Calu3 (cell line): ENCODE results near the gene MFAP4. TPM values are rescaled to one million over a fixed set of nuclear protein-coding genes. Genes with fewer than 3 reads are reported as not detected.

ENCODE experiments used
- BruUV-seq: library from RNA; stranded (reverse); fragments of 400-500 nt; replicated peaks from 2 replicates; lab custom pipeline; 2021; lab: Mats Ljungman, UMichigan
- CTCF ChIA-PET: fragments of 300-600 bp; sonication (Branson Sonifier 250); formaldehyde crosslinking; loops from one replicate; lab custom pipeline; 2022; ENCODE audit warnings: antibody characterized with exemption; lab: Charles Lee
- DNase-seq: peaks from one replicate; pipeline ENCODE4 v3.0.0; 2022
- H3K27ac Mint-ChIP-seq: one replicate; pipeline ENCODE4 v1.8.0; 2022; ENCODE audit warnings: mixed read lengths; ENCODE audit not compliant: unreplicated experiment
- H3K27me3 Mint-ChIP-seq: one replicate; pipeline ENCODE4 v1.8.0; 2022; ENCODE audit warnings: mixed read lengths; ENCODE audit not compliant: unreplicated experiment
- H3K36me3 Mint-ChIP-seq: one replicate; pipeline ENCODE4 v1.8.0; 2022; ENCODE audit warnings: mild to moderate bottlenecking, moderate library complexity, mixed read lengths; ENCODE audit not compliant: insufficient read depth, unreplicated experiment
- H3K4me1 Mint-ChIP-seq: one replicate; pipeline ENCODE4 v1.8.0; 2022; ENCODE audit warnings: mild to moderate bottlenecking, low read depth, mixed read lengths; ENCODE audit not compliant: unreplicated experiment
- H3K4me3 Mint-ChIP-seq: one replicate; pipeline ENCODE4 v1.8.0; 2022; ENCODE audit warnings: mild to moderate bottlenecking, low read depth, moderate library complexity, mixed read lengths; ENCODE audit not compliant: unreplicated experiment
- H3K9me3 Mint-ChIP-seq: one replicate; pipeline ENCODE4 v1.8.0; 2022; ENCODE audit warnings: low read depth, mixed read lengths; ENCODE audit not compliant: unreplicated experiment
- CTCF ChIP-seq: fragments of 200-600 bp; IDR thresholded peaks from one replicate; pipeline ENCODE4 v1.8.0; 2022; ENCODE audit warnings: antibody characterized with exemption; ENCODE audit not compliant: unreplicated experiment
- intact Hi-C: fragments of 100-400 bp; cut with micrococcal nuclease; formaldehyde crosslinking; loops from one replicate; pipeline ENCODE4 v1.10.0; 2022; ENCODE audit not compliant: unreplicated experiment
- total RNA-seq: library from RNA; stranded (reverse); gene quantifications from 2 replicates; pipeline ENCODE4 v1.2.3, GENCODE V29; 2022

MFAP4 gene
- total RNA-seq, 1 experiment from 2014 or later = not detected

DNA sequence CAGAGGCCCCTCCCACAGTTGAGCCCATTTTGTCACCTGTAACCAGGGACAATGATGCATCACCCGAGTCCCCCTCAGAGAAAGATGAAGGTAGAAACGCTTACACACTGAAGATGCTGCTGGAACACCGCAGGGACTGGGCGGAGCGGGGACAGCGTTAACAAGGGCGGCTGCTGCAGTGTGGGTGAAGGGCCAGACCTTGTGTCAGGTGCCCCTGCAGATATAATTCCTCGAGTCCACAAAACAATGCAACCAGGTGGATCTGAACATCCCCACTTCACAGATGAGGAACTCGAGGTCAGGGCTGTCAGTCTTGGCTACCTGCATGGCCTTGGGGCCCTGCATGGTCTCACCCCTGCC is 15.0 kb downstream of the MFAP4 start:
- CTCF ChIA-PET = no interaction called here
- intact Hi-C loops = no loop called here
- Mint-ChIP-seq H3K36me3 (peaks cover 11% of the 10 kb centered on the region), H3K27me3 (no peaks in the 10 kb centered on the region), H3K4me3 (no peak overlapping the region), H3K27ac (no peak overlapping the region), H3K9me3 (no peaks in the 10 kb centered on the region), H3K4me1 (peaks cover 6% of the 10 kb centered on the region)
- no TSS peak for BruUV-seq
- no peak for TF ChIP-seq CTCF
- no peak for DNase-seq

DNA sequence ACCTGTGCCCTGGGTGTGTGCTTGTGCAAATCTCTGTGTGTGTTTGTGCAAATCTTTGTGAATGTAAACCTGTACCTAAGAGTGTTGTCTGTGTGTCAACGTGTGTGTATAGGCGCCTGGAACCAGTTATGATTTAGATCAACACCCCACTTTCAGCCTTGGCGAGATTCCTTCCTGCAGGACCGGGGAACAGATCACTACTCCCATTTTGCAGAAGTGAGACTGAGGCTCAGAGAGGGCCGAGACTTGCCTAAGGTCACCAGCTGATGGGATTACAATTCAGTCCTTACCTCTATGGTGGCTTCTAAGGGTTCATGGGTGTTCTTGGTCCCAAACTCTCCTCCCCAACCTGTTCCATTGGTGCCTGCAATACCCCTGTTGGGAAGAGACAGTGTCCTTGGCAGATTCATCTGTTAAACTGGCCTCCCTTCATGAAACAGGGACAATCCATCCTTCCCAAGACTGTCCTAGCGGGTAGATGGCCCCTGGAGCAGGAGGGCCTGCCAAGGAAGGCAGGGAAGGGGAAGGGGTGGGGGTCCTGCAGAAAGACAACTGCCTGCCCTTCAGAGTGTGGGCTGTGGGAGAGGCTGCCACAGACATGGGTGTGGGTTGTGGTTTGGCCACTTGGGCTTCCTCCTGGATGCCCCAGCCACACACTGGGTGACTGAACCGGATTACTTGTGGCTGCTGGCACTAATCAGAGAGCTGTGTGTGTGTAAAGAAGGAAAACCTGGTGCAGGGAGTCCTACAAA is 15.6 kb downstream of the MFAP4 start:
- no peak for DNase-seq
- Mint-ChIP-seq H3K9me3 (no peaks in the 10 kb centered on the region), H3K36me3 (peaks cover 8% of the 10 kb centered on the region), H3K4me3 (no peak overlapping the region), H3K27me3 (no peaks in the 10 kb centered on the region), H3K27ac (no peak overlapping the region), H3K4me1 (peaks cover 6% of the 10 kb centered on the region)
- BruUV-seq = no TSS peak
- intact Hi-C loops = no loop called here
- TF ChIP-seq CTCF = no peak
- CTCF ChIA-PET = no interaction called here

DNA sequence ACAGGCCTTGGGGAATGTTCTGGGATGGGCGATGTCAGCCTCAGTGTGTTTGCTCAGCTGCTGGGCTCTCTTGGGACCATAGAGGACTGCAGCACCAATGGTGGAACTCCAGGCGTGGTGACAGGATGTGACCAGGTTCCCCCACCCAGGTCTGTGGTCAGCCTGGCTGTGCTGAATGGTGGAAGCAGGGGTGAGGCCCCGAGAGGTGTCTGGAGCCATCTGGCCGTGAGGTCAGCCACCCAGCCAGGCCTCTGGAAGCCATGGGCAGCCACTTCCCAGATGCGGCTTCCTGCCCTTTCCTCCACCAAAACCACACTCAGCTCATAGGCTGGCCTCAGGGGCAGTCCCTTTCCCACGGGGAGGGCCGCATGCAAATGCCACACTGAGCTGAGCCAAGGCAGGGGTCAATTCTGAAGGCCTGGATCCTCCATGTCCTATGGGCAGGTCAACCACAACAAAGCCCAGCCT is 16.5 kb downstream of the MFAP4 start:
- Mint-ChIP-seq H3K27ac (no peak overlapping the region), H3K27me3 (no peaks in the 10 kb centered on the region), H3K36me3 (peaks cover 8% of the 10 kb centered on the region), H3K9me3 (no peaks in the 10 kb centered on the region), H3K4me1 (peaks cover 6% of the 10 kb centered on the region), H3K4me3 (no peak overlapping the region)
- TF ChIP-seq CTCF = no peak
- CTCF ChIA-PET = no interaction called here
- no peak for DNase-seq
- BruUV-seq = no TSS peak
- intact Hi-C loops = no loop called here

DNA sequence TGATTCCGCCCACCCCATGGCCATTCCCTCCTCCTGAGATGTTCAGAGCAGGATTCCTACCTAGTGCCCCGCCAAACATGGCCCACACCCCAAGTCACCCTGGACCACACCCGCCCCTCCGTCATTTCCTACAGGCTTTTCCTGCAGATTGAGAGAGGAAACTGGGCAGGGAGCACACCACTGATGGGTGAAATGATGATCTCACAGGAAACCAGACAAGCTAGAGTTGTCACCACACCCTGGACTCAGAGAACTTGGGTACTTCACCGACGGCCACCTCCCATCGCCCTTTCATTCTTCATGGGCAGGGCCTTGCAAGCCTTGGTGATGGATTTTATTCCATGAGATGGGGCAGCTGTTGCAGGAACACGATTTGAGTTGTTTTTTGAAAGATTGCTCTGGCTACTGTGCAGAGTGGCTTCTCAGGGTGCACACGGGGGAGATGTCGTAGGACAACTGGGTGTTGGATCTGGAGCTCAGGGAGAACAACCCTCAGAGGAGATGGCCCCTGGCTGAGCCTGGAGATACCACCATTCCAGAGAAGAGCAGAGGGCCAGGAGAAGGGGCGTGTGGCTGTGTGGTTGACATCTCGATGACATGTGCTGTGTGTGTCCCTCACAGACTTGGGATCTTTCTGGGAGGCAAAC is 17.0 kb downstream of the MFAP4 start:
- Mint-ChIP-seq H3K36me3 (peaks cover 8% of the 10 kb centered on the region), H3K27ac (no peak overlapping the region), H3K27me3 (no peaks in the 10 kb centered on the region), H3K4me3 (no peak overlapping the region), H3K9me3 (no peaks in the 10 kb centered on the region), H3K4me1 (peaks cover 6% of the 10 kb centered on the region)
- no peak for DNase-seq
- CTCF ChIA-PET = no interaction called here
- intact Hi-C loops = loop anchor here (10.0 kb wide), 1 partner anchor 395 kb away; no protein-coding TSS in a partner anchor
- no peak for TF ChIP-seq CTCF
- BruUV-seq = no TSS peak
